ENCODE measurements around the gene GDF10. TPM values are rescaled to one million over a fixed set of nuclear protein-coding genes. Genes with fewer than 3 reads are reported as not detected.

GDF10 gene
- total and polyA plus RNA-seq, 2 donors (not counting 3 experiments of a cell fraction or from before 2014, with no cell fraction given): not detected

- Histone ChIP-seq H3K27ac (ENCODE audit: insufficient read depth, low read depth, low read length) (no peak overlapping the region), H3K9me3 (replicated peaks; ENCODE audit: control insufficient read depth, insufficient read depth, low read length) (no peaks in the 10 kb centered on the region), H3K9ac (replicated peaks; ENCODE audit: extremely low read depth, insufficient read depth, low read length) (no peak overlapping the region), H3K36me3 (ENCODE audit: control insufficient read depth in 2 of 2, extremely low read depth in 1 of 2, insufficient read depth in 2 of 2, low read length in 2 of 2) (no peaks in the 10 kb centered on the region), H3K4me2 (ENCODE audit: insufficient read depth, low read length) (no peak overlapping the region), H3K79me2 (ENCODE audit: control insufficient read depth, insufficient read depth, low read length) (no peaks in the 10 kb centered on the region), H3K9me1 (replicated peaks; ENCODE audit: control insufficient read depth, extremely low read depth, insufficient read depth, low read length) (no peaks in the 10 kb centered on the region), H4K20me1 (replicated peaks; ENCODE audit: control insufficient read depth, extremely low read depth, insufficient read depth, low read length) (no peaks in the 10 kb centered on the region), H3K4me3 (replicated peaks in 1 of 3; ENCODE audit: insufficient read depth in 1 of 3, low read depth in 1 of 3, low read length in 3 of 3) (no peak overlapping the region), H3K27me3 (ENCODE audit: control insufficient read depth in 2 of 2, insufficient read depth in 2 of 2, low read length in 2 of 2) (no peaks in the 10 kb centered on the region), H3K4me1 (ENCODE audit: control insufficient read depth, extremely low read depth, insufficient read depth, low read length) (no peaks in the 10 kb centered on the region), H2AFZ (ENCODE audit: low read depth, low read length) (no peak overlapping the region)
- CTCF ChIA-PET: interaction anchor here (1.2 to 4.7 kb wide), 11 partner anchors 9 to 319 kb away, joined by 3 to 192 read pairs (median 15); partner anchors contain the start of gene GDF2
- dilution Hi-C loops (cut with MboI; ENCODE audit: extremely low pct_ligation_motif_present, low sequenced_read_pairs): no loop called here
- no TSS peak for BruUV-seq (replicated peaks)
- TF ChIP-seq MYC (IDR thresholded peaks at IDR 0.05; ENCODE audit: low read depth, low read length) (no peak), JUN (IDR thresholded peaks at IDR 0.05; ENCODE audit: borderline replicate concordance, insufficient read depth, insufficient read length, low read depth) (no peak), EZH2 (IDR thresholded peaks at IDR 0.05; ENCODE audit: borderline replicate concordance, low read depth, low read length, severe bottlenecking) (no peak), POLR2AphosphoS5 (IDR thresholded peaks at IDR 0.05; ENCODE audit: insufficient read depth, low read depth, low read length) (no peak), CTCF (IDR thresholded peaks at IDR 0.05; ENCODE audit: extremely low read depth in 1 of 2, insufficient read depth in 1 of 2, low read depth in 1 of 2, low read length in 2 of 2) (no peak), GATA2 (IDR thresholded peaks at IDR 0.05; ENCODE audit: insufficient read depth, insufficient read length, low read depth, low read length) (no peak), POLR2A (IDR thresholded peaks at IDR 0.05; ENCODE audit: low read depth, low read length) (no peak), FOS (IDR thresholded peaks at IDR 0.05; ENCODE audit: borderline replicate concordance, insufficient read depth, low read length) (no peak)
- TF ChIP-seq, protein P1, sequence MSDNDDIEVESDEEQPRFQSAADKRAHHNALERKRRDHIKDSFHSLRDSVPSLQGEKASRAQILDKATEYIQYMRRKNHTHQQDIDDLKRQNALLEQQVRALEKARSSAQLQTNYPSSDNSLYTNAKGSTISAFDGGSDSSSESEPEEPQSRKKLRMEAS (IDR thresholded peaks at IDR 0.05; ENCODE audit: insufficient read depth, insufficient read length): no peak
- POLR2A ChIA-PET: no interaction called here
- FAIRE-seq: no peak
- no peak for DNase-seq (ENCODE audit: low read depth, low spot score)
- intact Hi-C loops (cut with micrococcal nuclease): loop anchor here (1.0 to 5.0 kb wide), 3 partner anchors 265 to 320 kb away; no protein-coding TSS in a partner anchor
Observed at GRCh38 chr10:47312663-47312995, 12.6 kb downstream of the GDF10 start.
